Measurements from ENCODE around the gene SEH1L. TPM values are rescaled to one million over a fixed set of nuclear protein-coding genes. Genes with fewer than 3 reads are reported as not detected.

The SEH1L gene
- total RNA-seq, 6 experiments from 2014 or later = 54.8 to 61.8 (median 58.0) TPM

GRCh38 chr18:12943215-12943614 lies 4.6 kb upstream of the SEH1L start:
- no peaks in the 10 kb centered on the region for H3K36me3 Mint-ChIP-seq (ENCODE audit: low read depth)
- no peak for TF ChIP-seq CTCF (IDR thresholded peaks at IDR 0.05)
- no peak overlapping the region for H3K27ac Mint-ChIP-seq
- H3K27me3 Mint-ChIP-seq (ENCODE audit: insufficient read depth) = peaks cover 2% of the 10 kb centered on the region; the same call in 1 of the 2 replicates
- no peak for DNase-seq
- no peaks in the 10 kb centered on the region for H3K9me3 Mint-ChIP-seq
- H3K4me1 Mint-ChIP-seq (ENCODE audit: low read depth) = peaks cover 37% of the 10 kb centered on the region
- H3K4me3 Mint-ChIP-seq = no peak overlapping the region

GRCh38 chr18:12944709-12945108 lies 3.1 kb upstream of the SEH1L start:
- Mint-ChIP-seq H3K4me1 (ENCODE audit: low read depth) (peaks cover 37% of the 10 kb centered on the region), H3K27me3 (ENCODE audit: insufficient read depth) (no peaks in the 10 kb centered on the region), H3K4me3 (no peak overlapping the region), H3K36me3 (ENCODE audit: low read depth) (peaks cover 2% of the 10 kb centered on the region; the same call in 1 of the 2 replicates), H3K27ac (no peak overlapping the region), H3K9me3 (peaks cover 8% of the 10 kb centered on the region)
- TF ChIP-seq CTCF (IDR thresholded peaks at IDR 0.05) = no peak
- no peak for DNase-seq

- H3K27me3 Mint-ChIP-seq (ENCODE audit: insufficient read depth) = no peaks in the 10 kb centered on the region
- H3K36me3 Mint-ChIP-seq (ENCODE audit: low read depth) = peaks cover 13% of the 10 kb centered on the region; the same call in 1 of the 2 replicates
- peak overlapping the region; percentile 99 for H3K27ac Mint-ChIP-seq
- H3K9me3 Mint-ChIP-seq = peaks cover 8% of the 10 kb centered on the region
- TF ChIP-seq CTCF (IDR thresholded peaks at IDR 0.05) = peak; percentile 41; the same call in 1 of the 2 replicates
- peaks cover 50% of the 10 kb centered on the region for H3K4me1 Mint-ChIP-seq (ENCODE audit: low read depth)
- H3K4me3 Mint-ChIP-seq = peak overlapping the region; percentile 98
- DNase-seq = peak; percentile 85
These were observed 1.1 kb upstream of the SEH1L start for GRCh38 chr18:12946549-12947284.

GRCh38 chr18:12948050-12948804 lies 416 bp downstream of the SEH1L start:
- peak overlapping the region; percentile 98 for H3K4me3 Mint-ChIP-seq
- peak; percentile 5; the same call in 1 of the 2 replicates for TF ChIP-seq CTCF (IDR thresholded peaks at IDR 0.05)

GRCh38 chr18:12958478-12958877 lies 10.7 kb downstream of the SEH1L start:
- Mint-ChIP-seq H3K27me3 (ENCODE audit: insufficient read depth) (no peaks in the 10 kb centered on the region; the same call in 1 of the 2 replicates), H3K9me3 (no peaks in the 10 kb centered on the region), H3K4me3 (no peak overlapping the region), H3K4me1 (ENCODE audit: low read depth) (peaks cover 8% of the 10 kb centered on the region; the same call in 1 of the 2 replicates), H3K27ac (no peak overlapping the region), H3K36me3 (ENCODE audit: low read depth) (peaks cover 27% of the 10 kb centered on the region)
- TF ChIP-seq CTCF (IDR thresholded peaks at IDR 0.05) = no peak
- DNase-seq = no peak

More at GRCh38 chr18:12948050-12948804, 416 bp downstream of the SEH1L start:
- Mint-ChIP-seq H3K9me3 (peaks cover 8% of the 10 kb centered on the region), H3K4me1 (ENCODE audit: low read depth) (peaks cover 43% of the 10 kb centered on the region), H3K36me3 (ENCODE audit: low read depth) (peaks cover 18% of the 10 kb centered on the region), H3K27me3 (ENCODE audit: insufficient read depth) (no peaks in the 10 kb centered on the region), H3K27ac (peak overlapping the region; percentile 94)
- DNase-seq = peak; percentile 90

Measured in HFFc6 (cell line).